Right lobe of liver (tissue), 4 donors: ENCODE data around the gene CADM2.

Experiments
- CTCF ChIP-seq, 4 donors: fragments of 200-600 bp in 3 of 4; fragments of 450-650 bp in 1 of 4; IDR thresholded peaks; one replicate each; pipeline versions ENCODE4 v1.5.1 to v1.8.0; 2016 to 2022; ENCODE audit warnings: antibody characterized with exemption in 4 of 4, mild to moderate bottlenecking in 2 of 4
- POLR2A ChIP-seq: fragments of 450-650 bp; IDR thresholded peaks from one replicate; pipeline ENCODE4 v1.6.1; 2017; ENCODE audit warnings: antibody characterized with exemption, mild to moderate bottlenecking
- donor health status: DM: no; HTN: no; CAD: no.
- donor health status: DM: no; HTN: no; CAD: no.
- donor health status: DM: no; HTN: yes; CAD: no.

- TF ChIP-seq CTCF (IDR thresholded peaks at IDR 0.05) (no peak), POLR2A (no peak)
Observed at GRCh38 chr3:85603378-85603777, 644.6 kb downstream of the CADM2 start.
